Astrocyte (in vitro differentiated cells and primary cell): Measurements from ENCODE around the gene CD9. TPM values are rescaled to one million over a fixed set of nuclear protein-coding genes. Genes with fewer than 3 reads are reported as not detected.

Experiments used
- DNase-seq: peaks from one replicate; pipeline ENCODE4 v3.0.0-alpha.2; 2010; ENCODE audit warnings: low read depth
- FAIRE-seq: peaks from 2 replicates; lab custom pipeline; 2011; peaks lifted over from hg19 to GRCh38; lab: Jason Lieb, UNC
- H2AFZ ChIP-seq: 2 replicates; pipeline ENCODE4 v1.6.0; 2012; ENCODE audit warnings: low read depth, low read length, inconsistent platforms
- H3K27ac ChIP-seq: 2 replicates; pipeline ENCODE4 v1.5.1; 2011; ENCODE audit warnings: low read depth, low read length, inconsistent platforms
- H3K27me3 ChIP-seq: 2 replicates; pipeline ENCODE4 v1.6.0; 2011; ENCODE audit warnings: low read length, inconsistent platforms; ENCODE audit not compliant: insufficient read depth
- H3K36me3 ChIP-seq: 2 replicates; pipeline ENCODE4 v1.5.1; 2011; ENCODE audit warnings: low read length, inconsistent platforms; ENCODE audit not compliant: insufficient read depth
- H3K4me1 ChIP-seq: 2 replicates; pipeline ENCODE4 v1.5.1; 2011; ENCODE audit warnings: low read length, inconsistent platforms; ENCODE audit not compliant: insufficient read depth
- H3K4me2 ChIP-seq: 2 replicates; pipeline ENCODE4 v1.6.0; 2012; ENCODE audit warnings: low read length, inconsistent platforms
- H3K4me3 ChIP-seq: 2 replicates; pipeline ENCODE4 v1.5.1; 2011; ENCODE audit warnings: low read depth, mild to moderate bottlenecking, low read length, inconsistent platforms; ENCODE audit not compliant: insufficient read depth
- H3K79me2 ChIP-seq: 2 replicates; pipeline ENCODE4 v1.6.0; 2012; ENCODE audit warnings: mild to moderate bottlenecking, low read length, inconsistent platforms; ENCODE audit not compliant: insufficient read depth
- H3K9ac ChIP-seq: 2 replicates; pipeline ENCODE4 v1.6.0; 2012; ENCODE audit warnings: mild to moderate bottlenecking, low read length, inconsistent platforms
- H3K9me3 ChIP-seq: 2 replicates; pipeline ENCODE4 v1.5.1; 2012; ENCODE audit warnings: low read depth, mild to moderate bottlenecking, low read length, inconsistent platforms; ENCODE audit not compliant: insufficient read depth
- H4K20me1 ChIP-seq: 2 replicates; pipeline ENCODE4 v1.6.0; 2012; ENCODE audit warnings: low read length, inconsistent platforms; ENCODE audit not compliant: insufficient read depth
- H3K27ac Mint-ChIP-seq: one replicate; pipeline ENCODE4 v1.8.0; 2021; ENCODE audit warnings: mild to moderate bottlenecking, mixed read lengths; ENCODE audit not compliant: unreplicated experiment
- H3K27me3 Mint-ChIP-seq: one replicate; pipeline ENCODE4 v1.8.0; 2021; ENCODE audit warnings: low read depth, mixed read lengths; ENCODE audit not compliant: unreplicated experiment
- H3K36me3 Mint-ChIP-seq: one replicate; pipeline ENCODE4 v1.8.0; 2021; ENCODE audit warnings: low read depth, mixed read lengths; ENCODE audit not compliant: unreplicated experiment
- H3K4me1 Mint-ChIP-seq: one replicate; pipeline ENCODE4 v1.8.0; 2021; ENCODE audit warnings: low read depth, mixed read lengths; ENCODE audit not compliant: unreplicated experiment
- H3K4me3 Mint-ChIP-seq: one replicate; pipeline ENCODE4 v1.8.0; 2021; ENCODE audit warnings: mild to moderate bottlenecking, moderate library complexity, mixed read lengths; ENCODE audit not compliant: unreplicated experiment
- H3K9me3 Mint-ChIP-seq: one replicate; pipeline ENCODE4 v1.8.0; 2021; ENCODE audit warnings: mild to moderate bottlenecking, mixed read lengths; ENCODE audit not compliant: unreplicated experiment
- CTCF ChIP-seq: IDR thresholded peaks from 2 replicates; pipeline ENCODE4 v1.5.1; 2011; ENCODE audit warnings: low read depth, mild to moderate bottlenecking, inconsistent platforms, low read length, moderate library complexity; ENCODE audit not compliant: insufficient read depth
- EZH2 ChIP-seq: IDR thresholded peaks from 2 replicates; pipeline ENCODE4 v1.6.1; 2012; ENCODE audit warnings: mild to moderate bottlenecking, low read length, inconsistent platforms; ENCODE audit not compliant: insufficient read depth
- total RNA-seq: library from RNA; stranded (reverse); gene quantifications from 2 replicates; pipeline ENCODE4 v1.2.1, GENCODE V29; 2021

Gene CD9
- total RNA-seq, 1 donor from 2014 or later: 52.2 TPM

DNA sequence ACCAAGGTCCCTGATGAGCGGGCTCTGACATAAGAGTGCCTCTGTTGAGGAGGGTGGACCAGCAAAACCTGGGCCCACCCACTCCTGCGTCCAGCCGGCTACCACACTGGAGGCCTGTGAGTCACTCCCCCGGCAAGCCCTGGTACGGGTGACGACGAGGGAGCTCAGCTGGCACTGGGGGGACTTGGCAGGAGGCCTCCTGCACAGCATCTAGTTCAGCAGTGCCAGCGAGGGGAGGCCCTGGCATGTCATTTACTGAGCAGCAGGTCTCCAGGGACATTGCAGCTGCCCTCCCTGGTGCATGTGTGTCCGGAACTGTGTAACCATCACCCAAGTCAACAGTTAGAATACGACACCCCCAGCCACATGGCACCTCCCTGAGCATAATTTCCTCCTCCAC is 24.4 kb downstream of the CD9 start:
- Mint-ChIP-seq H3K36me3 (peaks cover 10% of the 10 kb centered on the region), H3K27me3 (peaks cover 2% of the 10 kb centered on the region), H3K9me3 (peaks cover 4% of the 10 kb centered on the region), H3K27ac (no peak overlapping the region), H3K4me1 (peaks cover 20% of the 10 kb centered on the region), H3K4me3 (no peak overlapping the region)
- peaks cover 33% of the 10 kb centered on the region for H3K4me1 ChIP-seq
- no peak for FAIRE-seq
- no peaks in the 10 kb centered on the region for H3K36me3 ChIP-seq
- no peak overlapping the region for H3K27ac ChIP-seq
- H3K27me3 ChIP-seq: no peaks in the 10 kb centered on the region
- H2AFZ ChIP-seq: no peak overlapping the region
- no peak for TF ChIP-seq EZH2
- no peak for TF ChIP-seq CTCF
- H3K4me3 ChIP-seq: no peak overlapping the region
- H3K4me2 ChIP-seq: no peak overlapping the region
- peaks cover 5% of the 10 kb centered on the region for H3K79me2 ChIP-seq
- H3K9me3 ChIP-seq: no peaks in the 10 kb centered on the region
- no peak overlapping the region for H3K9ac ChIP-seq
- H4K20me1 ChIP-seq: no peaks in the 10 kb centered on the region
- DNase-seq: peak; percentile 62

GRCh38 chr12:6225630-6226001 is 25.4 kb downstream of the CD9 start:
- DNase-seq (peak; percentile 63), FAIRE-seq (no peak)
- Mint-ChIP-seq H3K27ac (no peak overlapping the region), H3K4me1 (peaks cover 23% of the 10 kb centered on the region), H3K4me3 (no peak overlapping the region), H3K36me3 (peaks cover 3% of the 10 kb centered on the region), H3K9me3 (no peaks in the 10 kb centered on the region), H3K27me3 (peaks cover 2% of the 10 kb centered on the region)
- Histone ChIP-seq H3K4me2 (peak overlapping the region; percentile 62), H3K9me3 (no peaks in the 10 kb centered on the region), H3K27ac (no peak overlapping the region), H3K79me2 (peaks cover 2% of the 10 kb centered on the region), H3K36me3 (no peaks in the 10 kb centered on the region), H3K4me3 (no peak overlapping the region), H3K4me1 (peaks cover 44% of the 10 kb centered on the region), H2AFZ (no peak overlapping the region), H3K27me3 (no peaks in the 10 kb centered on the region), H4K20me1 (no peaks in the 10 kb centered on the region), H3K9ac (peak overlapping the region; percentile 43)
- TF ChIP-seq EZH2 (no peak), CTCF (no peak)

DNA sequence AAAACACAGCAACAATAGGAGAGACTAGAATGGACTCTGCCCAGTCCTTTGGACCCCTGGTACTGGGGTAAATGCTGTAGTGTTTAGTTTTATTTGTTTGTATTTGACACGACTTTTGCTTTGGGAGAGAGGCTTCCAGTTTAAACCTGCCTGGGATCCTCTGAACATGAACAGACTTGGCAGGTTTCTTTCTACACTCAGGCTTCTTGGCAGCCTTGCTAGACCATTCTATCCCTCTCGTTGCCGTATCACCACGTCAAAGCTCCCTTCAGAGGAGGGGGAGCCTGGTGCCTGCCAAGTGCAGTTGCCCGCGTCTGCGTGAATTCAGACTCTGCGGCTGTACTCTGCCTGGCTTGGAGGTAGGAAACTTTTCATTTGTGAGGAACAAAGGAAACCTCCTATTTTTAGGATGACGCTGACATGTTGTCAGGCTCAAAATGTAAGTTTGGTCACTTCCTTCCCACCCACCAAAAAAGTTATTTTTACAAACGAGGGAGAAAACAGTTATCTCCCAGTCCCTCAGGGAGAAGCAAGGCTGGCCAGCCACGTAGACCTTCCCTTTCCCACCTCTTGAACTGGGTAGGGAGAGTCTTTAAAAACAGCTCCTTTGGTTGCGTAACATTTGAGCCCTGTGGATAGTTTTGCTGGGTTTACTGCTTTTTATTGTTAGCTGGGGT is 25.9 kb downstream of the CD9 start:
- Mint-ChIP-seq H3K4me1 (peaks cover 28% of the 10 kb centered on the region), H3K27ac (no peak overlapping the region), H3K9me3 (no peaks in the 10 kb centered on the region), H3K36me3 (peaks cover 3% of the 10 kb centered on the region), H3K27me3 (peaks cover 2% of the 10 kb centered on the region), H3K4me3 (no peak overlapping the region)
- Histone ChIP-seq H3K36me3 (no peaks in the 10 kb centered on the region), H4K20me1 (no peaks in the 10 kb centered on the region), H3K9ac (peak overlapping the region; percentile 43), H2AFZ (peak overlapping the region; percentile 59), H3K27me3 (no peaks in the 10 kb centered on the region), H3K27ac (peak overlapping the region; percentile 16), H3K4me3 (no peak overlapping the region), H3K4me1 (peaks cover 49% of the 10 kb centered on the region), H3K79me2 (peaks cover 2% of the 10 kb centered on the region), H3K9me3 (no peaks in the 10 kb centered on the region), H3K4me2 (peak overlapping the region; percentile 62)
- DNase-seq (peak; percentile 87), FAIRE-seq (no peak)
- no peak for TF ChIP-seq EZH2
- TF ChIP-seq CTCF: no peak
